ENCODE results near the gene ELMOD1.

DNA sequence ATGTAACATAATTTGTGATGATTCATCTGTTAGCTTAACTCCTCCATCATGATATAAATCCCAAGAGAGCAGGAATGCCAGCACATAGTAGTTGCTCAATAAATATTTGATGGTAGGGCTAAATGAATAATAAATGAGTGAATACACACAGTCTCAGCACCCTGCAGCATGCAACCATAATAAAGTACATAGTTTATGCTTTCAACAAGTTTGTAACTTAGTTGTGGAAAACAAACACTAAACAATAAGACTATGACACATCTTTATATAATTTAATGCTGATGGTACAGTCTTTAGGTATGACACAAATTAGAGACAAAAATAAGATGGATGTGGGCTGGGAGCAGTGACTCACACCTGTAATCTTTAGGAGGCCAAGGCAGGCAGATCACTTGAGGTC lies 29.3 kb upstream of the ELMOD1 start:
- TF ChIP-seq EZH2 (IDR thresholded peaks at IDR 0.05) = no peak
- TF ChIP-seq POLR2AphosphoS5 (IDR thresholded peaks at IDR 0.05; ENCODE audit: borderline replicate concordance, low read depth, low read length) = no peak
- TF ChIP-seq FOXP2 (optimal IDR thresholded peaks at IDR 0.05; ENCODE audit: control extremely low read depth, extremely low read length, insufficient read depth) = no peak
